Suprapubic skin (tissue), 4 donors: ENCODE measurements around the gene PTPN14. TPM values are rescaled to one million over a fixed set of nuclear protein-coding genes. Genes with fewer than 3 reads are reported as not detected.

Source experiments
- DNase-seq, 2 donors: peaks; one replicate each; pipeline ENCODE4 v3.0.0-alpha.2; 2019; ENCODE audit warnings: low spot score in 2 of 2
- H3K27ac ChIP-seq: fragments of 200-600 bp; sonication (generic); one replicate; pipeline ENCODE4 v1.5.1; 2019
- H3K27me3 ChIP-seq: fragments of 200-600 bp; sonication (generic); one replicate; pipeline ENCODE4 v1.5.1; 2019
- H3K36me3 ChIP-seq: fragments of 200-600 bp; sonication (generic); one replicate; pipeline ENCODE4 v1.5.1; 2019
- H3K4me1 ChIP-seq: fragments of 200-600 bp; sonication (generic); one replicate; pipeline ENCODE4 v1.5.1; 2019
- H3K4me3 ChIP-seq: fragments of 200-600 bp; sonication (generic); one replicate; pipeline ENCODE4 v1.5.1; 2019; ENCODE audit warnings: mild to moderate bottlenecking
- H3K9me3 ChIP-seq: fragments of 200-600 bp; sonication (generic); one replicate; pipeline ENCODE4 v1.5.1; 2019
- CTCF ChIP-seq, 2 donors: fragments of 200-600 bp in 1 of 2; fragments of 450-650 bp in 1 of 2; sonication (generic) in 1 of 2; IDR thresholded peaks; one replicate each; pipeline ENCODE4 v1.5.1; 2016 to 2019; ENCODE audit warnings: antibody characterized with exemption in 2 of 2, mild to moderate bottlenecking in 1 of 2, moderate library complexity in 1 of 2
- EP300 ChIP-seq: sonication (generic); formaldehyde crosslinking; IDR thresholded peaks from one replicate; pipeline ENCODE4 v1.6.1; 2017; ENCODE audit warnings: antibody characterized with exemption
- POLR2A ChIP-seq, 2 donors: fragments of 450-650 bp; IDR thresholded peaks; one replicate each; pipeline ENCODE4 v1.6.1; 2017; ENCODE audit warnings: antibody characterized with exemption in 2 of 2, mild to moderate bottlenecking in 2 of 2, moderate library complexity in 2 of 2
- POLR2AphosphoS5 ChIP-seq, 3 donors: sonication (generic); formaldehyde crosslinking; IDR thresholded peaks; one replicate each; pipeline ENCODE4 v1.6.1; 2017; ENCODE audit warnings: antibody characterized with exemption in 3 of 3
- WGBS: methylation state at CpG from one replicate; pipeline ENCODE4 v1.1.5; 2018; 5-methylcytosine and 5-hydroxymethylcytosine counted together
- total RNA-seq, 4 donors: library from RNA; depleted of rRNA; stranded (reverse); fragments of >200 nt; gene quantifications; one replicate each; pipeline ENCODE4 v1.1.0, GENCODE V29; 2016

The PTPN14 gene
- total RNA-seq, 4 donors from 2014 or later = 67.9 to 159 (median 96.4) TPM

- TF ChIP-seq CTCF (IDR thresholded peaks at IDR 0.05) = no peak
- no peak for TF ChIP-seq EP300
- TF ChIP-seq POLR2AphosphoS5 (IDR thresholded peaks at IDR 0.05) = no peak
- TF ChIP-seq POLR2A (IDR thresholded peaks at IDR 0.05) = no peak
- H3K9me3 ChIP-seq = no peaks in the 10 kb centered on the region
- DNase-seq = no peak
- peaks cover 28% of the 10 kb centered on the region for H3K4me1 ChIP-seq
- WGBS = 82% methylated on average over 5 of the region's 5 CpGs
- peak overlapping the region; percentile 99 for H3K27ac ChIP-seq
- H3K36me3 ChIP-seq = no peaks in the 10 kb centered on the region
- no peak overlapping the region for H3K4me3 ChIP-seq
- no peaks in the 10 kb centered on the region for H3K27me3 ChIP-seq
Measured at GRCh38 chr1:214553142-214553710, 1.8 kb upstream of the PTPN14 start.

GRCh38 chr1:214552174-214552608, 789 bp upstream of the PTPN14 start:
- no peaks in the 10 kb centered on the region for H3K9me3 ChIP-seq
- DNase-seq = peak in 1 of 2 donors; percentile 82
- no peaks in the 10 kb centered on the region for H3K36me3 ChIP-seq
- H3K27me3 ChIP-seq = no peaks in the 10 kb centered on the region
- H3K4me1 ChIP-seq = peaks cover 38% of the 10 kb centered on the region
- peak overlapping the region; percentile 88 for H3K4me3 ChIP-seq
- WGBS = 3% methylated on average over 13 of the region's 15 CpGs
- H3K27ac ChIP-seq = peak overlapping the region; percentile 99
- no peak for TF ChIP-seq POLR2A (IDR thresholded peaks at IDR 0.05)
- no peak for TF ChIP-seq EP300
- TF ChIP-seq POLR2AphosphoS5 (IDR thresholded peaks at IDR 0.05) = peak in 1 of 3 donors; percentile 13

GRCh38 chr1:214550857-214551435, 456 bp downstream of the PTPN14 start:
- Histone ChIP-seq H3K9me3 (no peaks in the 10 kb centered on the region), H3K4me3 (peak overlapping the region; percentile 88), H3K27ac (peak overlapping the region; percentile 99), H3K4me1 (peaks cover 47% of the 10 kb centered on the region), H3K36me3 (no peaks in the 10 kb centered on the region), H3K27me3 (no peaks in the 10 kb centered on the region)
- 1% methylated on average over 44 of the region's 57 CpGs for WGBS
- peak; percentile 84 to 86 for DNase-seq
- no peak for TF ChIP-seq POLR2AphosphoS5 (IDR thresholded peaks at IDR 0.05)
- no peak for TF ChIP-seq EP300
- TF ChIP-seq POLR2A (IDR thresholded peaks at IDR 0.05) = no peak
- TF ChIP-seq CTCF (IDR thresholded peaks at IDR 0.05) = no peak

GRCh38 chr1:214550013-214550856, 1.2 kb downstream of the PTPN14 start:
- Histone ChIP-seq H3K4me1 (peaks cover 54% of the 10 kb centered on the region), H3K4me3 (peak overlapping the region; percentile 88), H3K27ac (peak overlapping the region; percentile 99), H3K9me3 (no peaks in the 10 kb centered on the region), H3K36me3 (no peaks in the 10 kb centered on the region), H3K27me3 (no peaks in the 10 kb centered on the region)
- WGBS = 25% methylated on average over 20 of the region's 24 CpGs
- TF ChIP-seq EP300 (no peak), CTCF (IDR thresholded peaks at IDR 0.05) (no peak), POLR2A (IDR thresholded peaks at IDR 0.05) (no peak), POLR2AphosphoS5 (IDR thresholded peaks at IDR 0.05) (no peak)
- no peak for DNase-seq

- no peak for DNase-seq
- WGBS = 36% methylated on average over 7 of the region's 7 CpGs
- TF ChIP-seq POLR2A (IDR thresholded peaks at IDR 0.05) (no peak), POLR2AphosphoS5 (IDR thresholded peaks at IDR 0.05) (no peak), EP300 (no peak), CTCF (IDR thresholded peaks at IDR 0.05) (no peak)
- Histone ChIP-seq H3K27ac (peak overlapping the region; percentile 99), H3K4me1 (peaks cover 59% of the 10 kb centered on the region), H3K36me3 (no peaks in the 10 kb centered on the region), H3K9me3 (no peaks in the 10 kb centered on the region), H3K27me3 (no peaks in the 10 kb centered on the region), H3K4me3 (peak overlapping the region; percentile 88)
Measured at GRCh38 chr1:214549604-214550003, 1.8 kb downstream of the PTPN14 start.
